ENCODE measurements around the gene SLC25A26.
"Not testable (repeated sequence)": the region's sequence is repeated elsewhere in the genome, so short reads cannot be mapped to it uniquely, and the experiment has no call there.

Gene SLC25A26

GRCh38 chr3:66415867-66416428 lies 195.1 kb downstream of the SLC25A26 start:
- Mint-ChIP-seq H3K27me3 (ENCODE audit: low read depth) (no peaks in the 10 kb centered on the region), H3K4me3 (no peak overlapping the region), H3K9me3 (peaks cover 11% of the 10 kb centered on the region), H3K36me3 (ENCODE audit: low read depth) (peaks cover 55% of the 10 kb centered on the region), H3K4me1 (peaks cover 47% of the 10 kb centered on the region), H3K27ac (peak overlapping the region in 1 of 3 experiments; percentile 6)
- TF ChIP-seq CTCF (IDR thresholded peaks at IDR 0.05; ENCODE audit: unreplicated experiment in 3 of 3), result no peak

- no peaks in the 10 kb centered on the region for H3K27me3 Mint-ChIP-seq (ENCODE audit: low read depth)
- peaks cover 41% of the 10 kb centered on the region for H3K4me1 Mint-ChIP-seq
- peaks cover 16% of the 10 kb centered on the region for H3K9me3 Mint-ChIP-seq
- peak overlapping the region in 1 of 3 experiments; percentile 6 for H3K27ac Mint-ChIP-seq
- no peak overlapping the region for H3K4me3 Mint-ChIP-seq
- TF ChIP-seq CTCF (IDR thresholded peaks at IDR 0.05; ENCODE audit: unreplicated experiment in 3 of 3), result no peak
- H3K36me3 Mint-ChIP-seq (ENCODE audit: low read depth), result peaks cover 53% of the 10 kb centered on the region
Measured at GRCh38 chr3:66416556-66417304, 195.9 kb downstream of the SLC25A26 start.

GRCh38 chr3:66418475-66418931 lies 197.7 kb downstream of the SLC25A26 start:
- Mint-ChIP-seq H3K36me3 (ENCODE audit: low read depth) (peaks cover 54% of the 10 kb centered on the region), H3K9me3 (peaks cover 28% of the 10 kb centered on the region), H3K4me3 (no peak overlapping the region), H3K4me1 (peaks cover 37% of the 10 kb centered on the region), H3K27ac (peak overlapping the region in 1 of 3 experiments; percentile 45), H3K27me3 (ENCODE audit: low read depth) (no peaks in the 10 kb centered on the region)
- TF ChIP-seq CTCF (IDR thresholded peaks at IDR 0.05; ENCODE audit: unreplicated experiment in 3 of 3), result no peak

- Mint-ChIP-seq H3K4me3 (no peak overlapping the region), H3K9me3 (peaks cover 31% of the 10 kb centered on the region), H3K36me3 (ENCODE audit: low read depth) (peaks cover 58% of the 10 kb centered on the region), H3K27ac (peak overlapping the region in 1 of 3 experiments; percentile 45), H3K4me1 (peaks cover 43% of the 10 kb centered on the region), H3K27me3 (ENCODE audit: low read depth) (no peaks in the 10 kb centered on the region)
- TF ChIP-seq CTCF (IDR thresholded peaks at IDR 0.05; ENCODE audit: unreplicated experiment in 3 of 3), result no peak
Measured at GRCh38 chr3:66419036-66419435, 198.2 kb downstream of the SLC25A26 start.

- H3K9me3 Mint-ChIP-seq, result peaks cover 35% of the 10 kb centered on the region
- not testable (repeated sequence) for H3K27ac Mint-ChIP-seq; H3K4me3 Mint-ChIP-seq; H3K27me3 Mint-ChIP-seq (ENCODE audit: low read depth)
- peaks cover 58% of the 10 kb centered on the region for H3K36me3 Mint-ChIP-seq (ENCODE audit: low read depth)
- peaks cover 62% of the 10 kb centered on the region for H3K4me1 Mint-ChIP-seq
Measured at GRCh38 chr3:66421144-66421543, 200.3 kb downstream of the SLC25A26 start.

GRCh38 chr3:66421893-66422292 lies 201.1 kb downstream of the SLC25A26 start:
- not testable (repeated sequence) for H3K27me3 Mint-ChIP-seq (ENCODE audit: low read depth); H3K27ac Mint-ChIP-seq; H3K4me3 Mint-ChIP-seq
- Mint-ChIP-seq H3K36me3 (ENCODE audit: low read depth) (peaks cover 56% of the 10 kb centered on the region), H3K4me1 (peaks cover 62% of the 10 kb centered on the region), H3K9me3 (peaks cover 35% of the 10 kb centered on the region)

- H3K4me3 Mint-ChIP-seq, result no peak overlapping the region
- H3K9me3 Mint-ChIP-seq, result peaks cover 35% of the 10 kb centered on the region
- H3K27me3 Mint-ChIP-seq (ENCODE audit: low read depth), result no peaks in the 10 kb centered on the region
- peaks cover 65% of the 10 kb centered on the region for H3K4me1 Mint-ChIP-seq
- TF ChIP-seq CTCF (IDR thresholded peaks at IDR 0.05; ENCODE audit: unreplicated experiment in 3 of 3), result no peak
- peaks cover 46% of the 10 kb centered on the region for H3K36me3 Mint-ChIP-seq (ENCODE audit: low read depth)
- H3K27ac Mint-ChIP-seq, result peak overlapping the region in 2 of 3 experiments; percentile 56 to 59
Measured at GRCh38 chr3:66423791-66424190, 203.0 kb downstream of the SLC25A26 start.
